HG03469 (cell line): ENCODE results near the gene ANK2.
"Not testable (repeated sequence)": the region's sequence is repeated elsewhere in the genome, so short reads cannot be mapped to it uniquely, and the experiment has no call there.

Experiments used
- ATAC-seq: cut with Tn5 transposase; IDR thresholded peaks from one replicate; pipeline ENCODE4 v1.9.1; 2021; ENCODE audit warnings: mild to moderate bottlenecking, moderate library complexity, moderate number of reproducible peaks; ENCODE audit not compliant: unreplicated experiment

The ANK2 gene

DNA sequence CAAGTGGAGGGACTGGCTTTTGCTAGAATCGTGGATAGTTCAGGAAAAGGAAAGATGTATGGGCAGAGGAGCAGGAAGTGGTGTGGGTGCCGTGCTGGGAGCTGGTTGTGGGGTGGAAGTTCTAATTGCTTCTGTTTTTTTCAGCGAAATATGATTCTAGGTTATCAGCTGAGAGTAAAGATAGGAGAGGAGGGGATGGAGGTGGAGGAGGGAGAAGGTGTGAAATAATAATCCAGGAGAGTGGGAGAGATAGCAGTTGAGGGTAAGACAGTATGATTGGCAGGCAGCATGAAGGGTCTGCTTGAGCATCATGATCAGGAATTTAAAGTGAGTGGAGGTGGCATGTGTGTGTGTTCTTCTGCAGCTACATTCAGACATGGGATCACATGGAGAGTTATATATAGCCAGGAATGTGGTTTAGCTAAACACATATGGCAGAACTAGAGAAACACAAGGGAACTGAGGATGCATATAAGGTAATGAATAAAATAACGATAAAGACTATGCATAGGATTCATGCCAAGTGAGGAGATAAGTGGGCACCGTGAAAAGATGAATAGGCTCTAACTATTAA is 133.7 kb downstream of the ANK2 start:
- no peak for ATAC-seq

DNA sequence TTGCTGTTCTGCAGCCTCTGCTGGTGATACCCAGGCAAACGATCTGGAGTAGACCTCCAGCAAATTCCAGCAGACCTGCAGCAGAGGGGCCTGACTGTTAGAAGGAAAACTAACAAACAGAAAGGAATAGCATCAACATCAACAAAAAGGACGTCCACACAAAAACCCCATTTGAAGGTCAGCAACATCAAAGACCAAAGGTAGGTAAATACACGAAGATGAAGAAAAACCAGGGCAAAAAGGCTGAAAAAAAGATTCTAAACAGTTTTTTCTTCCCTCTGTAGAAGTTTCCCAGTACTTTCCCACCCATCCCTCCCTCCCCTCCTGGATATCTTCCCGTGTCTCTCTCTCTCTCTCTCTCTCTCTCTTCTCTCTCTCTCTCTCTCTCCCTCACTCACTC is 136.8 kb downstream of the ANK2 start:
- not testable (repeated sequence) for ATAC-seq

DNA sequence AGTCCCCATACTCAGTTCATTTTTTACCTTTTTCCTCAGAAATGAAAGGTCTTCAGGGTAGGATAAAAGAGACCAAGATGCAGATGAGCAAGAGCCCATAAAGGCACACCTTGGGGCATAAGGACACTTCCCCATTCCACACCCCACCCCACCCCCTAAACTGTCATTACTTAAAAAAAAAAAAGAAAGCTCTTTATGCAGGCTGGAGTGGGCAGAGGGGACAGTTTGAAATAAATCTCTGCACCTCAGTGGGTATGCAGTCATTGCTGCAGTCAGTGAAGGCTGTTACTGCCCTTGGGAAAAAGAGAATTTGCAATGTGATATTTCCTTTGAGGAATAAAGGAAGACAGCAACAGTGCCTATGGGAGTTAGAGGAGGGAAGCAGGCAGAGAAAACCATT is 137.5 kb downstream of the ANK2 start:
- no peak for ATAC-seq

DNA sequence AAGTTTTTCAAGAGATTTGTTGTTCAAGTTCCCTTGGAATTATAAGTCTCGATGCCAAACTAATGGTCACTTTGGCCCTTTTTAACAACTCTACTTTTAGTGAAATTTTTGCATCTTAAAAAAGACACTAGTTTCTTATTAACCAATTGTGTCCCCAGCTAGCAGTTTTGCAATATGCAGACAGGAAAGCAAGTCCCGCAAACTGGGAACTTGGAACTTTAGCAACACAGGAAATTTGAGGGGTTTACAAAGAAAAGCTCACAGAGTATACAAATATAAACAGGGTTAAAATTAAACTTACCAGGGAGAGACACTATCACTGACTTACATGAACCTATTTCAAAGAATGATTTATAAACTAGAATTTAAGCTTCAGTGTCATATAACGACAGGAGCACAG is 137.9 kb downstream of the ANK2 start:
- no peak for ATAC-seq

DNA sequence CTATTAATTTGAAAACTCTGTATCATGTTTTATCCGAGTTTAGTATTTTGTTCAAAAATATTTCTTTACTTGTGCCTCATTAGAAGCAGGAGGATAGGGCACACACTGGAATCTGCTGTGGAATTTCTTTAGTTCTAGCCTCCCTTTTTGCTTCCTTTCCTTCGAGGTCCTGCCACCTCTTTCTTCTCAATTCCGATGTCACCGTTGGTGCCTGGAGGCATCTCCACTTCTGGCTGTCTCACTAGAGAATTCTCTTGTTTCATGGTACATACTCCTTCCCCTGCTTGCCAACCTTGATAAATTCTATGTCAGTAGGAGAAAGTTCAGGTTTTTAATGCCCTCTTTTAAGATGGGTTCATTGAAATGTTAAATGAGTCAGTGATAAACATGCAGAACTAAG is 140.1 kb downstream of the ANK2 start:
- ATAC-seq: no peak

DNA sequence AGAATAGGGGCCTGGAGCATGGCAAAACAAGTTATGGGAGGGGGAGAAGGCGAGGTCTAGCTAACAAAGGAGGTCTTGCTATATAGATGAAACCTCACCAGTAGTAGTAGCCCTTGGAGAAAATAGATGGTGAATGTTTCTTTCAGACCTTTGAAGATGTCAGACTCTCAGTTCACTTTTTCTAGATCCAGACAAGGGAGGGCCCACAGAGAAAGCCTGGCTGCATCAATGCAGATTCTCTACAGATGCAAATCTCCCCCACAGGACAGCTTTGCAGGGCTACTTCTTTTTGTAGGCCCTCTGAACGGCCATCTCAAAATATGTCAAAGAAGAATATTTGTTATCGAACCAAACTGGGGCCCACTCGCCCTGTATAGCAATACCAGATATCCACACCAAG is 159.7 kb downstream of the ANK2 start:
- ATAC-seq: no peak

DNA sequence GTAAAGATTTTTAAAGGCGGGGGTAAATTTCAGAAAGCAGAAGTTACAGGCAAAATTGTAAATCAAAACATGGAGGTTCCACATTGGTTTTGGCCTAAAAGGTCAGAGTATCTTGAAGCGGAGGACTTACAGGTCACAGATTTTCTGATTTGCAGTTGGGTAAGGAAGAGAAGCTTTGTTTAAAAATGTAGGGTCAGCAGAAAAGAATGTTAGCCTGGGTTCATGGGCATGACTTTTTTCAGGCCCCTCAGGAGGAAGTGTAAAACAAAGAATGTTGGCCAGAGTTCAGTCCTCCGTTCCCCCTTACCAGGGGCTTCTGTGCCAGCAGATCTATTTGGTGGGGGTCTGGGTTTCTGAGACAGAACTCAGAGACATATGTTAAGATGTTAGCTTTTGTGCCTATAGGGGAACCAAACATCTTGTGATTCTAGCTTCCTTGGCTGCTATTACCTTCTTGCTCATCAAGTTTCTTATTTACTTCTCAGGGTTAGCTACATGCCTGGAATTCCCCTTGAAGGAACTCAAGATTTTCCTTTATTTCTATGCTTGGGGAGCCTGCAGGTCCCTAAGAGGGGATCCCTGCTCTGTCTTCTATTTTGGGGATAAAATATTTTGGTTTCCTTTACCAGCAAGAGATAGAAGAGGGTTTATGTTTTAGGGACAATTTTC is 160.3 kb downstream of the ANK2 start:
- ATAC-seq: no peak

DNA sequence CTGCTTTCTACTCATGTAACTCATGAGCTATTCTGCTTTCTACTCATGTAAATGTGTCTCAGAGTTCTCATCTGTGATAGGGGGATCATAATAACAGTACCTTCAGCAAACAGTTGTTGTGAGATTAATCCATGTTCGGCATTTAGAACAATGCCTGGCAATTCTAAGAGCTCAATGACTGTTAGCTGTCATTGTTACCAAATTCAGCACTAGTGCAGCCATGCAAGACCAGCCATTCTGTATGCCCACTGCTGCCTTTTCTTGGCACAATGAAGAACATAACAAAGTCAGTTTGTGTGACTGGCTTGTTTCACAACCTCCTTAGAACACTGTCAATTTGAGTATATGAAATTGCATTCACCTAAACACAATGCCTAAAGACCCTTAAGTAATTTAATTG is 163.2 kb downstream of the ANK2 start:
- no peak for ATAC-seq

DNA sequence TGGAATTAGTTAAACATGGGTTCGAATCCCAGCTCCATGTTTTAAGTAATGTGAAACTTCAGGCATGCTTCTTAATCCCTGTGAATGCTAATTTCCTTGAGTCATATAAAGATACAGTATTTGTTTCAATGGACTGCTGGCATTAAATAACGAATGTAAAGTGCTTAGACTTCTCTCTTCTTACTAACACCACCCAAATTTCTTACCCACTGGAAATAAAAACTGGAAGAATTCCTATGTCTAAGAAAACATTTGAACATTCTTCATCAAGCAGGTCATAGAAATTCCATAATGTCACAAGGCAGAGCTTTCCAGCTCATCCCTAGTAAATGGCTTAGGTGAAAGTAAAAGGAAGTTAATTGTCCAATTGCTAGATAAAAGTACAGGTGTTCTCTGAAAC is 172.5 kb downstream of the ANK2 start:
- ATAC-seq: no peak

DNA sequence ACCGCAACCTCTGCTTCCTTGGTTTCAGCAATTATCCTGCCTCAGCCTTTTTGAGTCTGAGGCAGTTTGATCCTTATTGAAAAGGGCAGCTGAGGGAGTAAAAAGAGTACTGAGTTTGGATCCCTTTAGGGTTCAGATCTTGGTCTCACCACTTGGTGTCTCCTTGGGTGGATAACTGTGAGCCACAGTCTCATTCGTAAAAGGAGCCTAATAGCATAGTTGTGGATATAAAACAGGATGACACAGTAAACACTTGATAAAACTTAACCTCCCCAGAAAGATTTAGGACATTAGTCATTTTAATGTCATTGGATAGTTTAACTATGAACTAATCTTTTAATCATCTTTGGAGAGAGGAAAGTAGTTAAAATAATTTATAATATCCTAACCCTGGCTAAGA is 173.0 kb downstream of the ANK2 start:
- ATAC-seq: no peak

DNA sequence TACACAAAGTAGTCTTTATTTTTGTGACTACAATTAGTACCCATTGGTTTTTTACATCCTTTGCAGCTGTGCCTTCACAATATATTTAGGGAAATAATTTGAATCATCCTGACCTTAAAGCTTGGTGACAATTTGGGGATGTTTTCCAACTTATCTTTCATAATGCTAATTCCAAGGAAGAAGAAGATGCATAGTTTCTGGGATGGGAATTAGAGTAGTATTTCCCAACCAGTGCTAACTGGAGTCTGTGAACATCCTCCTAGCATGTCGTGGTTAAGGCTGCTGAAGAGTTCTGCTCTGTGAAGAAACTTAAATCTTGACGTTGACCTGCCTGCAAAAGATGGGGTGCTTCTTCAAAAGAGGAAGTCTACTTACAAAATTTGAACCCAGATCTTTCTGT is 173.5 kb downstream of the ANK2 start:
- ATAC-seq: no peak

DNA sequence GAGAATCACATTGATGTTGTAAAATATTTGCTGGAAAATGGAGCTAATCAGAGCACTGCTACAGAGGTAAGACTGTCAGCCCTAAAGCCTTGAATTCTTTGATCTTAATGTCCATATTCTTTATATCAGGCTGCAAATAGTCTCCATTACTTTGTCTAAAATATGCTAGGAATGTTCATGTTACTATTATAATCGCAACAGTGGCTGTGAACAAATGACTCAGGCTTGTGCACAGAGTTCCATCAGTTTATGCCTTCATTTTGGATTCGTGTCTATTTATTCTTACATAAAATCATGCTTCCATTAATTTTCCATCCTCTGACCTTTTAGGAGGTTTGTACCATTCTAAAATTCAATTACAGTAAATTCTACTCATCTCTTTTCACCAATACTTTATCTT is 182.7 kb downstream of the ANK2 start:
- ATAC-seq: no peak

DNA sequence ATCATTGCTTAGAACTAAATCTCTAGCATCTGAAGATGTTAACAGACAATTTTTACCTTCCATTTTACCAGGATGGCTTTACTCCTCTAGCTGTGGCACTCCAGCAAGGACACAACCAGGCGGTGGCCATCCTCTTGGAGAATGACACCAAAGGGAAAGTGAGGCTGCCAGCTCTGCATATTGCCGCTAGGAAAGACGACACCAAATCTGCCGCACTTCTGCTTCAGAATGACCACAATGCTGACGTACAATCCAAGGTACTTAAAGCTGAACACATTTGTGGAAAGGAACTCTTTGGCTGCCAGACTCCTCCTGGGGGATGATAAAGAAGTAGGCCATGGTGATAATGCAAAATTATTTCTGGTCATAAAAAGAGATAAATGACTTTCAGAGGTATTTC is 187.5 kb downstream of the ANK2 start:
- no peak for ATAC-seq

DNA sequence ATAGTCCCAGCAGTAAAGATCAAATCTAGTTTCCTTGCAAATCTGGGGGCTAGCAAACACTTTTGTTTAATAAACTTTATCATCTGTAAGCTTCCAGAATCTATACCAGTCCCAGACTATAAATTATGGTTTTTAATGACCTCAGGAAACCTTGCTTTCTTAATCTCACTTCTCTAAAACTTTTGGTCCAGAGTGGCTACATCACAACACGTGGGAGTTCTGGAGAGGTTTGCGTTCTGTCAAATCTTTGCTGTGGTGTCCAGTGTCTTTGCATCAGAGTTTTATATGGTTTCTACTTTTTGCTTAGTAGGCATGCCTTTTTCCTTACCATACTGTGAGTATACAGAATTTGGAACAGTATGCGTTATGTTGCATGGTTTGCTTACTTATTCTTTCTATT is 193.9 kb downstream of the ANK2 start:
- no peak for ATAC-seq

DNA sequence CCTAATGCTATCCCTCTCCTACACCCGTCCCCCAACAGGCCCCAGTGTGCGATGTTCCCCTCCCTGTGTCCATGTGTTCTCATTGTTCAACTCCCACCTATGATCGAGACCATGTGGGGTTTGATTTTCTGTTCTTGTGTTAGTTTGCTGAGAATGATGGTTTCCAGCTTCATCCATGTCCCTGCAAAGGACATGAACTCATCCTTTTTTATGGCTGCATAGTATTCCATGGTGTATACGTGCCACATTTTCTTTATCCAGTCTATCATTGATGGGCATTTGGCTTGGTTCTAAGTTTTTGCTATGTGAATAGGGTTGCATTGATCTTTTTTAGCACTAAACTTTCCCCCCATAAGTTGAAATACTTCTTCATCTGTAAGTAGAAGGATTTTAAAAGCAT is 195.3 kb downstream of the ANK2 start:
- not testable (repeated sequence) for ATAC-seq

DNA sequence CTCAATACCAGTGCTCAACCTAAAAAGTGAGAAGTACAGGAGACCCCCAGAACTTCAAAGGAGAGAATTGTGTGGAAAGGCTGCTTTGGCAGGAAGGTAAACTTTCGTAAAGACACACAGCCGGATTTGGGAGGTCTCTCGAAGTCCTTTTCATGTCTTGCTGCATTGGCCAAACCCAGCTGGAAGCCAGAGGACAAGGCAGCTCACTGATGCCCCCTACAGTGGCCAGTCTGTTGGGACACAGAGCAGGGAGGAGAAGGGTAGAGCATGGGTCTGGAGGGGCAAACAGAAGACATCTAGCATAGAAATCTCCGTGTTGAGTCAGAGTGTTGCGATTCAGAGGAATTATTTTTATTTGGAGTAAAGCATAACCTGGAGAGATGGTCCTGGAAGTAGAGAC is 198.9 kb downstream of the ANK2 start:
- no peak for ATAC-seq

DNA sequence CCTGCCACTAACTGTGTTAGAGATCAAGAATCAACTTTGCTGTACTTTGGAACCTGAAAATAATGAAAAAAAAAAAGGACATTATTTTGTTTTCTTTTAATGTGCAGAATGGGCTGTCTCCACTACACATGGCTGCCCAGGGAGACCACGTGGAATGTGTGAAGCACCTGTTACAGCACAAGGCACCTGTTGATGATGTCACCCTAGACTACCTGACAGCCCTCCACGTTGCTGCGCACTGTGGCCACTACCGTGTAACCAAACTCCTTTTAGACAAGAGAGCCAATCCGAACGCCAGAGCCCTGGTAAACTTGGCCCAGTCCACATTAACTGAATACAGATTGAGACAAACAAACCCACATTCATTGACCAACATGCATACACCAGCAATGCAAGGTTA is 206.2 kb downstream of the ANK2 start:
- no peak for ATAC-seq

DNA sequence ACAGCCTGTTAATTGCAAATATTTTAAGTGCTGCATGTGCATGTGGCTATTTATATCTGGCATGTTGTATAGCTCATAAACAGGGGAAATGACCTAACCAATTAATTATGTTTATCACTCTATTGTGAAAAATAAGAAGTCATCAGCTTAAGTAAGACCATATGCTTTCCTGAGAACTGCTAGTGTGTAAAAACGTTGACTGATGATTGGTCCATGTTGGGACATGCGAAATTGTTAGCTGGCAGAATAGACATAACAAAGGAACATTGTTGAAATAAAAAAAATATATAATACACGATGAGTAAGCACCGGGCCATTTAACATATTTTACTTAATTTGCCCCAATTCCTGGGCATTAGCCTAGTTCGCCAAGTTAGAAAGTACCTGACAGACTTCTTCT is 207.5 kb downstream of the ANK2 start:
- no peak for ATAC-seq

DNA sequence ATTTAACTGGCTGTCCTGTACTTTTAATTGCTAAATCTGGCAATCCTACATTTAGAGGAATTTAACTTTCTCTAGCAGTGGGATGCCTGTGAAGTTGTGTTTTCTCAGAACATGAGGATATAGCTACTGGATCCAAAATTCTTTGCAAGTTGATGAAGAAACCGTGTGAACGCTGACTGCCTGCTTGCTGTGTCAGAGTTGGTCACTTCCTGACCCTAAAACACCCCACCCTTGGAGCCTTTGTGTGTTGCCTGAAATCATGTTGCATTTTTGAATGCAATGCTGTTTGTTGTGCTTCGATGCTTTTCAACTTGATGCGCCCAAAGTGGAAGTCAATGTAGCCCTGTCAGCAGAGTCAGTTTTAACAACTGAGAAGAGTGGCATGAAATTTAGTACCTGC is 211.2 kb downstream of the ANK2 start:
- no peak for ATAC-seq

DNA sequence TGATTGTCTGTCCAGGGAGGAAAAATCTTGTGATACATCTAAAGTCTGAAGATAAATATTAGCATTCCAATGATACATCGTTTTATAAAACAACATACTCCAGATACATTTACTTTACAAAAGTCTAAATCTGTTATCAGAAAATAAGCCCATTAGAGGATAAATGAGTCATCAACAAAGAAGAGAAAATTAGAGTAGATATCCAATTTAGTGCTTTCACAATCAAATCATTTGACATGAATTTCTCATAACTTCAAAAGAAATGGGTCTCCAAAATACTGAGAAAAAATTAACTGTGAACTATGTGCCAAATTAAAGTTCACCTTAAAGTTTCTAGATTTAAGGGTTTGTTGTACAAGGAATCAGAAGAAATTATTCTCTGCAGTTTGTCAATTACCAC is 213.8 kb downstream of the ANK2 start:
- ATAC-seq: no peak

DNA sequence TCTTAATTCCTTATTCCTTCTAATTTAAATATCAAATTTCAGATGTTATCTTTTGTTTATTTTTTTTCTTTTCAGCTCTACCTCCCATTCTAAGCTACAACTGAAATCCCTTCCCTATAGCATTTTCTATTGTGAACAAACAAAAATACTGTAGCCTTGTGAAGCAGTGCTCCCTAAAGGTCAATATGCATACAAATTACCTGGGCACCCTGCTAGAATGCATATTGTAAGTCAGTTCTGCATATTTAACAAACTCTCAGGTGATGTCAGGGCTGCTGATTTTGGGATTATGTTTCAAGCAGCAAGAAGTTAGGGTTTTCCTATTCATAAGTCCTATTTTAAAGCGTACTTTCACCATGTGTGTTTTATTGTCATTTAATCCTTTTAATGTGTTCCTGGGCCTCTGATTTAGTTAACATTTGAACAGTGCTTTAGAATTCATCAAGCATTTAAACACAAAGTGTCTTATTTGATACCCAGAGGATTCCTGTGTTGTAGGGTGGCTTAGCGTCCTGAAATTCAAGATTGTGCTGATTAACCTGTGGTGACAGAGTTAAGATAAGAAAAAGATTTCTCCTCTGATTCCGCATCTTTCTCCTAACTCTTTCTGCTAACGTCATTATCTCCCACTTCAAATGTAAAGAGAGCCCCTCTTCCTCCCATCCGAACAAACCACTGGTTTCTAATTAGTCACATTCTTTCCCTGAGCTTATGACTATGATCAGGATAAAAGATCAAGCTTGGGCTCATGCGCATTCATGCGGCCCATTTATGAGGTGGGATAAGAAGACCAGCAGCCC is 221.3 kb downstream of the ANK2 start:
- ATAC-seq: no peak

DNA sequence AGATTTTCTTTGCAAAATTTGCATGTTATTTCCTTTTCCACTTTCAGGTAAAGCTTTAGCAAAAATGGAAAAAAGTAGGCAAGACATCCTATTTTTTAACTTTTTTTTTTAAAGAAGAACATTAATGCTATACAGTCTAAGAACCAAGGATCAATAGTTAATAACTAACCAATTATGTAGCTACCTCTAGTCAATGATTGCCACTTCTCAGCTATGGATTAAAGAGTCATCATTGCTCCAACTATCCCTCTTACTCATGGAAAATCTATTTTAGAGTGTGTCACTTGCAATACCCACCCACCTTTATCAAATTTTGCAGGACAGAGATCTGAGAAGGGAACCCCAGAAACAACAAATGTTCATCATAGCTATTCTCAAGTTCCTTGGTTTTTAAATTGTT is 223.1 kb downstream of the ANK2 start:
- ATAC-seq: no peak
